HL-60 (cell line): ENCODE results near the gene ATP13A3.

ENCODE experiments used
- POLR2AphosphoS5 ChIP-seq: IDR thresholded peaks from 2 replicates; pipeline ENCODE4 v1.6.1; 2012; ENCODE audit warnings: low read depth
- TF ChIP-seq, protein P1 (sequence below): IDR thresholded peaks from one replicate; pipeline ENCODE4 v1.5.1; 2011; ENCODE audit warnings: low read length, control low read depth, inconsistent platforms; ENCODE audit not compliant: insufficient read depth

DNA sequence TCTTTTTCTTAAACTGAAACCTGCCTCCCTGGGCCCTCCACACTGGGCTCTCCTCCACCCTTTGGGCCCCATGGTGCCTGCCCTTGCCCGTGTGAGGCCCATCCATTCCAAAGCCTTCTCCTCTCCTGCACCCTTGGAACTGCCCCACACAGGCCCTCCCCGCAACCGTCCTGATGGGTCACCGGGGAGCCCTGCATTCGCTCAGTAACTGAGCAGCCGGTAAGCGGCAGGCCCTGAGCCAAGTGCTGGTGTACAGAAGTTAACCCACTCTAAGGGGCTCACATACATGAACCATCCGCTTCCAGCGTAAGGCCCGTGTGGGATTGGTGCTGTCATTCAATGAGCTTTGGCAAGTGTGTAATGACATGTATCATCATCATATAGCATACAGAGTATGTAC is 111.9 kb downstream of the ATP13A3 start:
- TF ChIP-seq, protein P1, sequence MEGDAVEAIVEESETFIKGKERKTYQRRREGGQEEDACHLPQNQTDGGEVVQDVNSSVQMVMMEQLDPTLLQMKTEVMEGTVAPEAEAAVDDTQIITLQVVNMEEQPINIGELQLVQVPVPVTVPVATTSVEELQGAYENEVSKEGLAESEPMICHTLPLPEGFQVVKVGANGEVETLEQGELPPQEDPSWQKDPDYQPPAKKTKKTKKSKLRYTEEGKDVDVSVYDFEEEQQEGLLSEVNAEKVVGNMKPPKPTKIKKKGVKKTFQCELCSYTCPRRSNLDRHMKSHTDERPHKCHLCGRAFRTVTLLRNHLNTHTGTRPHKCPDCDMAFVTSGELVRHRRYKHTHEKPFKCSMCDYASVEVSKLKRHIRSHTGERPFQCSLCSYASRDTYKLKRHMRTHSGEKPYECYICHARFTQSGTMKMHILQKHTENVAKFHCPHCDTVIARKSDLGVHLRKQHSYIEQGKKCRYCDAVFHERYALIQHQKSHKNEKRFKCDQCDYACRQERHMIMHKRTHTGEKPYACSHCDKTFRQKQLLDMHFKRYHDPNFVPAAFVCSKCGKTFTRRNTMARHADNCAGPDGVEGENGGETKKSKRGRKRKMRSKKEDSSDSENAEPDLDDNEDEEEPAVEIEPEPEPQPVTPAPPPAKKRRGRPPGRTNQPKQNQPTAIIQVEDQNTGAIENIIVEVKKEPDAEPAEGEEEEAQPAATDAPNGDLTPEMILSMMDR, result no peak
- TF ChIP-seq POLR2AphosphoS5, result no peak
